GM10266 (cell line): Measurements from ENCODE around the gene PHLPP2.

Source experiments
- DNase-seq: peaks from one replicate; pipeline ENCODE4 v3.0.0; 2012; ENCODE audit errors: extremely low spot score
- CTCF ChIP-seq: IDR thresholded peaks from 2 replicates; pipeline ENCODE4 v1.5.1; 2012; ENCODE audit warnings: mild to moderate bottlenecking, low read depth; ENCODE audit not compliant: control insufficient read depth, insufficient read depth; ENCODE audit errors: missing control alignments

The PHLPP2 gene

GRCh38 chr16:71721066-71721740 is 3.3 kb downstream of the PHLPP2 start:
- DNase-seq: no peak
- TF ChIP-seq CTCF: no peak

GRCh38 chr16:71712501-71712900 is 12.0 kb downstream of the PHLPP2 start:
- DNase-seq: no peak
- TF ChIP-seq CTCF: no peak

- no peak for TF ChIP-seq CTCF
- DNase-seq: no peak
Observed at GRCh38 chr16:71711789-71712188, 12.7 kb downstream of the PHLPP2 start.

GRCh38 chr16:71709229-71709781 is 15.2 kb downstream of the PHLPP2 start:
- TF ChIP-seq CTCF: no peak
- DNase-seq: no peak

- TF ChIP-seq CTCF: no peak
- DNase-seq: no peak
Observed at GRCh38 chr16:71708696-71709095, 15.8 kb downstream of the PHLPP2 start.

- TF ChIP-seq CTCF: no peak
- DNase-seq: no peak
Observed at GRCh38 chr16:71707199-71707598, 17.3 kb downstream of the PHLPP2 start.

- no peak for TF ChIP-seq CTCF
- no peak for DNase-seq
Observed at GRCh38 chr16:71706046-71706445, 18.5 kb downstream of the PHLPP2 start.
